PFSK-1 (cell line): ENCODE results near the gene GPR108.

ENCODE experiments used
- FOXP2 ChIP-seq: optimal IDR thresholded peaks from 2 replicates; pipeline ENCODE3; 2011; ENCODE audit warnings: borderline replicate concordance, control low read depth, inconsistent platforms; ENCODE audit not compliant: insufficient read depth; ENCODE audit errors: extremely low read length, extremely low read depth
- POLR2AphosphoS5 ChIP-seq: IDR thresholded peaks from 2 replicates; pipeline ENCODE4 v1.6.1; 2012; ENCODE audit warnings: low read depth, mild to moderate bottlenecking, control low read depth, low read length, moderate library complexity
- SIN3A ChIP-seq: IDR thresholded peaks from 2 replicates; pipeline ENCODE4 v1.6.1; 2012; ENCODE audit warnings: mild to moderate bottlenecking, low read length, moderate library complexity, borderline replicate concordance; ENCODE audit not compliant: insufficient read depth
- TAF1 ChIP-seq: IDR thresholded peaks from 2 replicates; pipeline ENCODE4 v1.6.1; 2012; ENCODE audit warnings: low read length, control low read depth, borderline replicate concordance; ENCODE audit not compliant: insufficient read depth
- TF ChIP-seq, protein P1 (sequence below), 2 experiments: IDR thresholded peaks; 2 replicates each; pipeline versions ENCODE4 v1.6.1 to v1.8.0; 2011 to 2012; ENCODE audit warnings: low read depth in 2 of 2, low read length in 2 of 2, control low read depth in 1 of 2, inconsistent platforms in 1 of 2, mild to moderate bottlenecking in 1 of 2, moderate library complexity in 1 of 2; ENCODE audit not compliant: insufficient read depth in 1 of 2

Gene GPR108

DNA sequence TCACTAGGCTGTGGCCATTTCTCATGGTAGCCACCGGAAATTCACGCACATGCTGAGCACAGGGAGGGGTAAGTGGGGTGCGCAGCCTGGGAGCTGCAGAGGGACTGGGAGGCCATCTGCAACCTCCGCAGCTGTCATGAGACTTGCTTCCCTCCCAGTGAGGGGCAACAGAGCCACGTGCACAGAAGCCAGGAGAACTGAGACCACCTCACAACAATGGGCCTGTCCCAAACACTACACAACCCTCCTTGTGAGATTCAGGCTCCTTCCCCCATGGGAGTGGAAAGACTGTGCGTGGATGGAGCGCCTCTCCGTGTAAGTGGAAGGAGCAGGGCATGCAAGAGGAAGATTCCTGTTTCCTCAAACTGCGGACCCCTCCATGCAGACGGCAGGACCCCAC lies 25.8 kb downstream of the GPR108 start:
- TF ChIP-seq FOXP2, result no peak
- no peak for TF ChIP-seq TAF1
- no peak for TF ChIP-seq POLR2AphosphoS5
- TF ChIP-seq SIN3A, result no peak
- TF ChIP-seq, protein P1, sequence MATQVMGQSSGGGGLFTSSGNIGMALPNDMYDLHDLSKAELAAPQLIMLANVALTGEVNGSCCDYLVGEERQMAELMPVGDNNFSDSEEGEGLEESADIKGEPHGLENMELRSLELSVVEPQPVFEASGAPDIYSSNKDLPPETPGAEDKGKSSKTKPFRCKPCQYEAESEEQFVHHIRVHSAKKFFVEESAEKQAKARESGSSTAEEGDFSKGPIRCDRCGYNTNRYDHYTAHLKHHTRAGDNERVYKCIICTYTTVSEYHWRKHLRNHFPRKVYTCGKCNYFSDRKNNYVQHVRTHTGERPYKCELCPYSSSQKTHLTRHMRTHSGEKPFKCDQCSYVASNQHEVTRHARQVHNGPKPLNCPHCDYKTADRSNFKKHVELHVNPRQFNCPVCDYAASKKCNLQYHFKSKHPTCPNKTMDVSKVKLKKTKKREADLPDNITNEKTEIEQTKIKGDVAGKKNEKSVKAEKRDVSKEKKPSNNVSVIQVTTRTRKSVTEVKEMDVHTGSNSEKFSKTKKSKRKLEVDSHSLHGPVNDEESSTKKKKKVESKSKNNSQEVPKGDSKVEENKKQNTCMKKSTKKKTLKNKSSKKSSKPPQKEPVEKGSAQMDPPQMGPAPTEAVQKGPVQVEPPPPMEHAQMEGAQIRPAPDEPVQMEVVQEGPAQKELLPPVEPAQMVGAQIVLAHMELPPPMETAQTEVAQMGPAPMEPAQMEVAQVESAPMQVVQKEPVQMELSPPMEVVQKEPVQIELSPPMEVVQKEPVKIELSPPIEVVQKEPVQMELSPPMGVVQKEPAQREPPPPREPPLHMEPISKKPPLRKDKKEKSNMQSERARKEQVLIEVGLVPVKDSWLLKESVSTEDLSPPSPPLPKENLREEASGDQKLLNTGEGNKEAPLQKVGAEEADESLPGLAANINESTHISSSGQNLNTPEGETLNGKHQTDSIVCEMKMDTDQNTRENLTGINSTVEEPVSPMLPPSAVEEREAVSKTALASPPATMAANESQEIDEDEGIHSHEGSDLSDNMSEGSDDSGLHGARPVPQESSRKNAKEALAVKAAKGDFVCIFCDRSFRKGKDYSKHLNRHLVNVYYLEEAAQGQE (IDR thresholded peaks at IDR 0.05; ENCODE audit: insufficient read depth in 1 of 2, low read depth in 2 of 2, low read length in 2 of 2), result no peak

DNA sequence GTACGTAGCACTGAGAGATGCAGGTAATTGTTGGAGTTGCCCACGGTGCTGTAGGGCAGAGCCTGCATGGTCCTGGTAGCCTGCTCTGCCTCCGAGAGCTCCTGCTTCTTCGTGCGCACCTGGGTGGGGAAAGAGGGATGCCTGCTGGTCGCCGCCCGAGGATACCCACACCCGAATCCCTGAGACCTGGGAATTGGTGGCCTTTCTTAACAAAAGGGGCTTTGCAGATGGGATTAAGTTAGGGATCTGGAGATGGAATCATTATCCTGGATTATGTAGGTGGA lies 26.4 kb downstream of the GPR108 start:
- no peak for TF ChIP-seq TAF1
- TF ChIP-seq SIN3A, result no peak
- no peak for TF ChIP-seq POLR2AphosphoS5
- TF ChIP-seq, protein P1 (IDR thresholded peaks at IDR 0.05; ENCODE audit: insufficient read depth in 1 of 2, low read depth in 2 of 2, low read length in 2 of 2), result no peak
- TF ChIP-seq FOXP2, result no peak

DNA sequence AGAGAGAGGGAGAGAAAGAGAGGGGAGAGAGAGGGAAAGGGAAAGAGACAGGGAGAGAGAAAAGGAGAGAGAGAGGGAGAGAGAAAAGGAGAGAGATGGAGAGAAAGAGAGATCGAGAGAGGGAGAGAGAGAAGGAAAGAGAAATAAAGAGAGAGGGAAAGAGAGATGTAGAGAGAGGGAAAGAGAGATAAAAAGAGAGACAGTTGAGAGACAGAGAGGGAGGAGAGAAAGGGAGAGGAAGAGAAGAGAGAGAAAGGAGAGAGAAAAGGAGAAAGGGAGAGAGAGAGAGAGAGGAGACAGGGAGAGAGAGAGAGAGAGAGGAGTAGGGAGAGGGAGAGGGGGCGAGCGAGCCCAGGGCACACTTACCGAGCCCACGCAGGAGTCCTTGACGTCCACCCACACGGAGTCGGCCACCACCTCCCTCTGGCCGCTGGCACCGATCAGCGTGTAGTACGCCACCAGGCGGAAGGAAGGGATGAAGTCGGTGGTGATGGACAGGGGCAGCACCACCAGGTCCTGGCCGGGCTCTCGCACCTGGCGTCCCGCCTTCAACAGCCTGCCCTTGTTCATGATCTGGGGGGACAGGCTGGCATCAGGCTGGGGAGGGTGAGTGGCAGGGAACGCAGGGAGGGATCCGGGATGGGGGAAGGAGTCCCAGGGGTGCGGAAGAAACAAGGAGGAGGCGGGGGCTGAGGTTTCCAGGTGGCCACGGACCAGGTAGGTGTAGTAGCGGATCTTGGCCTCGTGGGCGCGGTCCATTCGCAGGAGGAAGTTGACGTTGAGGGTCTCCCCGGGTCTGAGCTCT lies 26.9 kb downstream of the GPR108 start:
- TF ChIP-seq TAF1 (no peak), SIN3A (no peak)

DNA sequence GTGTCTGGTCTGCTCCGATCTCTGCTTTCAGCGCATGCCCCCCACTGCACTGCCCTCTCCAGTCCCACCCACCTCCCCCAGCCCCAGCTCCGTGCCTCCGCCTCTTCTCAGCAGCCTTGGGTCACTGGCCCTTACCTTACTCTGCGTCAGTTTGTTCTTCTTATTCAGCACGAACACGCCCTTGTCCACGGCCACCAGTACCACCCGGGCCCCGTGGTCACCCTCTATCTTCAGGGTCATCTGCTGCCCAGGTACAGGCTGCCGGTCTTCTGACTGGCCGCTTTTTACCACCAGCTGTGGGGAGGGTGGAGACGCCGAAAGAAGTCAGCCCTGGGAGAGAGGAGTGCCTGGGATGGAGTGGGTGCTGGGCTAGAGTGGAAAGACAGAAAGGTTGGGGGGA lies 27.8 kb downstream of the GPR108 start:
- TF ChIP-seq SIN3A (no peak), TAF1 (no peak), POLR2AphosphoS5 (no peak), FOXP2 (no peak)
- TF ChIP-seq, protein P1 (IDR thresholded peaks at IDR 0.05; ENCODE audit: insufficient read depth in 1 of 2, low read depth in 2 of 2, low read length in 2 of 2), result no peak

DNA sequence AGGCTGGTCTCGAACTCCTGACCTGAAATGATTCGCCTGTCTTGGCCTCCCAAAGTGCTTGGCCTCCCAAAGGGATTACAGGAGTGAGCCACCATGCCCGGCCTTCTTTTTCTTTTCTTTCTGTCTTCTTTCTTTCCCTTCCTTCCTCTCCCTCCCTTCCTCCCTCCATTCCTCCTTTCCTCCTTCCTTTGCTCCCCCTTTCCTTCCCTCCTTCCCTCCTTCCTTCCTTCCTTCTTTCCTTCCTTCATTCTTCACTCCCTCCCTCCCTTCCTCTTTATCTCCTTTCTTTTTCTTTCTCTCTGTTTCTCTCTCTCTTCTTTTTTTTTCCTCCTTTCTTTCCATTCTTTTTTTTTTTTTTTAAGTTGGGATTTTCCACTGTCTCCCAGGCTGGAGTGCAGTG lies 29.0 kb downstream of the GPR108 start:
- no peak for TF ChIP-seq POLR2AphosphoS5
- TF ChIP-seq FOXP2, result no peak
- TF ChIP-seq SIN3A, result no peak
- no peak for TF ChIP-seq TAF1
- TF ChIP-seq, protein P1 (IDR thresholded peaks at IDR 0.05; ENCODE audit: insufficient read depth in 1 of 2, low read depth in 2 of 2, low read length in 2 of 2), result no peak
